Gastrocnemius medialis (tissue), 4 donors: ENCODE results near the gene SREBF1.

Experiments used
- CTCF ChIP-seq, 5 experiments: fragments of 450-650 bp in 3 of 5; fragments of 200-600 bp in 2 of 5; sonication (generic) in 2 of 5; IDR thresholded peaks in 4 of 5; conservative IDR thresholded peaks in 1 of 5; 1 replicate in 4 of 5; 2 replicates in 1 of 5; pipeline ENCODE4 v1.5.1; 2016 to 2019; ENCODE audit warnings: antibody characterized with exemption in 5 of 5, mild to moderate bottlenecking in 3 of 5, moderate library complexity in 3 of 5
- POLR2A ChIP-seq, 2 donors: fragments of 450-650 bp; IDR thresholded peaks; one replicate each; pipeline ENCODE4 v1.6.1; 2017; ENCODE audit warnings: antibody characterized with exemption in 2 of 2, mild to moderate bottlenecking in 2 of 2, moderate library complexity in 2 of 2

GRCh38 chr17:17810895-17811248 lies 25.9 kb downstream of the SREBF1 start:
- TF ChIP-seq CTCF (IDR thresholded peaks at IDR 0.05 in 4 of 5, conservative IDR thresholded peaks at IDR 0.05 in 1 of 5): no peak
- no peak for TF ChIP-seq POLR2A (IDR thresholded peaks at IDR 0.05)
